ENCODE measurements around the gene SGPP2. TPM values are rescaled to one million over a fixed set of nuclear protein-coding genes. Genes with fewer than 3 reads are reported as not detected.
A peak's percentile ranks its signal among the peaks of the same experiment; 100 is the strongest.
"Not testable (repeated sequence)": the region's sequence is repeated elsewhere in the genome, so short reads cannot be mapped to it uniquely, and the experiment has no call there.

SGPP2 gene
- total RNA-seq, 5 donors from 2014 or later (not counting 1 experiment from before 2014, with no cell fraction given): 2.2 to 4.0 (median 3.3) TPM

GRCh38 chr2:222412334-222412733 is 12.0 kb upstream of the SGPP2 start:
- H3K4me3 Mint-ChIP-seq; H3K27me3 ChIP-seq (replicated peaks in 1 of 2; ENCODE audit: control insufficient read depth in 2 of 2, extremely low read depth in 1 of 2, insufficient read depth in 2 of 2, low read length in 1 of 2); POLR2A ChIA-PET; ATAC-seq (replicated peaks in 1 of 4); H3K4me1 ChIP-seq (ENCODE audit: control insufficient read depth in 1 of 2, extremely low read depth in 1 of 2, insufficient read depth in 2 of 2, low read length in 2 of 2); CTCF ChIA-PET; H3K4me1 Mint-ChIP-seq; H3K27ac Mint-ChIP-seq; H3K9me3 Mint-ChIP-seq; H3K36me3 ChIP-seq (ENCODE audit: control insufficient read depth in 2 of 2, extremely low read depth in 1 of 2, insufficient read depth in 1 of 2, low read length in 1 of 2); DNase-seq; H3K9me3 ChIP-seq; H3K4me3 ChIP-seq (ENCODE audit: control insufficient read depth in 1 of 2, extremely low read depth in 1 of 2, low read length in 1 of 2); H3K27me3 Mint-ChIP-seq; H3K36me3 Mint-ChIP-seq; H3K27ac ChIP-seq (ENCODE audit: low read length): not testable (repeated sequence)
- WGBS (ENCODE audit: insufficient coverage): no CpG with 5 or more reads among the region's 2 CpGs

- no CpG with 5 or more reads among the region's 1 CpG for WGBS (ENCODE audit: insufficient coverage)
- Histone ChIP-seq H3K27ac (ENCODE audit: low read length) (no peak overlapping the region), H3K9me3 (no peaks in the 10 kb centered on the region), H3K27me3 (replicated peaks in 1 of 2; ENCODE audit: control insufficient read depth in 2 of 2, extremely low read depth in 1 of 2, insufficient read depth in 2 of 2, low read length in 1 of 2) (no peaks in the 10 kb centered on the region), H3K4me3 (ENCODE audit: control insufficient read depth in 1 of 2, extremely low read depth in 1 of 2, low read length in 1 of 2) (no peak overlapping the region), H3K36me3 (ENCODE audit: control insufficient read depth in 2 of 2, extremely low read depth in 1 of 2, insufficient read depth in 1 of 2, low read length in 1 of 2) (no peaks in the 10 kb centered on the region), H3K4me1 (ENCODE audit: control insufficient read depth in 1 of 2, extremely low read depth in 1 of 2, insufficient read depth in 2 of 2, low read length in 2 of 2) (no peaks in the 10 kb centered on the region)
- ATAC-seq (replicated peaks in 1 of 4) (no peak), DNase-seq (no peak)
- no peak overlapping the region for H3K4me3 Mint-ChIP-seq
- peaks cover 0 to 5% (median 3%) of the 10 kb centered on the region in 3 donors for H3K9me3 Mint-ChIP-seq
- H3K4me1 Mint-ChIP-seq: no peaks in the 10 kb centered on the region
- H3K36me3 Mint-ChIP-seq: no peaks in the 10 kb centered on the region
- ChIA-PET POLR2A (interaction anchor here in 1 of 2 donors (0.6 kb wide), 1 partner anchor 37 kb away, joined by 4 read pairs; no protein-coding TSS in a partner anchor), CTCF (interaction anchor here in 1 of 2 donors (0.6 kb wide), 1 partner anchor 1459 kb away, joined by 3 read pairs; no protein-coding TSS in a partner anchor)
- no peak overlapping the region for H3K27ac Mint-ChIP-seq
- H3K27me3 Mint-ChIP-seq: peaks cover 0 to 4% of the 10 kb centered on the region in 2 donors
These were observed 10.9 kb upstream of the SGPP2 start for GRCh38 chr2:222413295-222413911.

- peaks cover 9 to 13% of the 10 kb centered on the region in 2 experiments for H3K27me3 ChIP-seq (replicated peaks in 1 of 2; ENCODE audit: control insufficient read depth in 2 of 2, extremely low read depth in 1 of 2, insufficient read depth in 2 of 2, low read length in 1 of 2)
- H3K9me3 ChIP-seq: no peaks in the 10 kb centered on the region
- POLR2A ChIA-PET: no interaction called here
- no peaks in the 10 kb centered on the region for H3K36me3 Mint-ChIP-seq
- H3K27ac Mint-ChIP-seq: no peak overlapping the region
- ATAC-seq (replicated peaks in 1 of 4) (no peak), DNase-seq (no peak)
- no peak overlapping the region for H3K4me3 Mint-ChIP-seq
- H3K4me1 Mint-ChIP-seq: peaks cover 7 to 11% (median 8%) of the 10 kb centered on the region in 3 donors
- peaks cover 0 to 9% of the 10 kb centered on the region in 2 experiments for H3K4me1 ChIP-seq (ENCODE audit: control insufficient read depth in 1 of 2, extremely low read depth in 1 of 2, insufficient read depth in 2 of 2, low read length in 2 of 2)
- H3K4me3 ChIP-seq (ENCODE audit: control insufficient read depth in 1 of 2, extremely low read depth in 1 of 2, low read length in 1 of 2): no peak overlapping the region
- peaks cover 20 to 25% of the 10 kb centered on the region in 2 donors for H3K27me3 Mint-ChIP-seq
- no peaks in the 10 kb centered on the region for H3K36me3 ChIP-seq (ENCODE audit: control insufficient read depth in 2 of 2, extremely low read depth in 1 of 2, insufficient read depth in 1 of 2, low read length in 1 of 2)
- H3K9me3 Mint-ChIP-seq: peaks cover 0 to 5% (median 0%) of the 10 kb centered on the region in 3 donors
- no peak overlapping the region for H3K27ac ChIP-seq (ENCODE audit: low read length)
- CTCF ChIA-PET: no interaction called here
These were observed 5.6 kb upstream of the SGPP2 start for GRCh38 chr2:222418739-222419138.

- ChIA-PET POLR2A (no interaction called here), CTCF (no interaction called here)
- peaks cover 29 to 35% of the 10 kb centered on the region in 2 donors for H3K27me3 Mint-ChIP-seq
- H3K9me3 ChIP-seq: no peaks in the 10 kb centered on the region
- H3K9me3 Mint-ChIP-seq: peaks cover 0 to 5% (median 0%) of the 10 kb centered on the region in 3 donors
- no peak for DNase-seq
- H3K27me3 ChIP-seq (replicated peaks in 1 of 2; ENCODE audit: control insufficient read depth in 2 of 2, extremely low read depth in 1 of 2, insufficient read depth in 2 of 2, low read length in 1 of 2): peaks cover 14 to 21% of the 10 kb centered on the region in 2 experiments
- no peak overlapping the region for H3K27ac ChIP-seq (ENCODE audit: low read length)
- H3K36me3 ChIP-seq (ENCODE audit: control insufficient read depth in 2 of 2, extremely low read depth in 1 of 2, insufficient read depth in 1 of 2, low read length in 1 of 2): no peaks in the 10 kb centered on the region
- H3K4me3 ChIP-seq (ENCODE audit: control insufficient read depth in 1 of 2, extremely low read depth in 1 of 2, low read length in 1 of 2): no peak overlapping the region
- no peak overlapping the region for H3K27ac Mint-ChIP-seq
- 70% methylated on average over 1 of the region's 1 CpG for WGBS (ENCODE audit: insufficient coverage)
- H3K36me3 Mint-ChIP-seq: no peaks in the 10 kb centered on the region
- no peak for ATAC-seq (replicated peaks in 1 of 4)
- peaks cover 0 to 18% of the 10 kb centered on the region in 2 experiments for H3K4me1 ChIP-seq (ENCODE audit: control insufficient read depth in 1 of 2, extremely low read depth in 1 of 2, insufficient read depth in 2 of 2, low read length in 2 of 2)
- peaks cover 11 to 20% (median 16%) of the 10 kb centered on the region in 3 donors for H3K4me1 Mint-ChIP-seq
- no peak overlapping the region for H3K4me3 Mint-ChIP-seq
These were observed 3.8 kb upstream of the SGPP2 start for GRCh38 chr2:222420508-222420907.

GRCh38 chr2:222421626-222422025 is 2.7 kb upstream of the SGPP2 start:
- ChIA-PET CTCF (no interaction called here), POLR2A (no interaction called here)
- H3K36me3 Mint-ChIP-seq: no peaks in the 10 kb centered on the region
- Histone ChIP-seq H3K36me3 (ENCODE audit: control insufficient read depth in 2 of 2, extremely low read depth in 1 of 2, insufficient read depth in 1 of 2, low read length in 1 of 2) (no peaks in the 10 kb centered on the region), H3K27me3 (replicated peaks in 1 of 2; ENCODE audit: control insufficient read depth in 2 of 2, extremely low read depth in 1 of 2, insufficient read depth in 2 of 2, low read length in 1 of 2) (peaks cover 14 to 21% of the 10 kb centered on the region in 2 experiments), H3K4me3 (ENCODE audit: control insufficient read depth in 1 of 2, extremely low read depth in 1 of 2, low read length in 1 of 2) (no peak overlapping the region), H3K4me1 (ENCODE audit: control insufficient read depth in 1 of 2, extremely low read depth in 1 of 2, insufficient read depth in 2 of 2, low read length in 2 of 2) (peaks cover 0 to 23% of the 10 kb centered on the region in 2 experiments), H3K27ac (ENCODE audit: low read length) (no peak overlapping the region), H3K9me3 (no peaks in the 10 kb centered on the region)
- H3K27ac Mint-ChIP-seq: no peak overlapping the region
- H3K4me1 Mint-ChIP-seq: peaks cover 11 to 27% (median 25%) of the 10 kb centered on the region in 3 donors
- ATAC-seq (replicated peaks in 1 of 4) (no peak), DNase-seq (no peak)
- no peak overlapping the region for H3K4me3 Mint-ChIP-seq
- peaks cover 32 to 38% of the 10 kb centered on the region in 2 donors for H3K27me3 Mint-ChIP-seq
- H3K9me3 Mint-ChIP-seq: no peaks in the 10 kb centered on the region
- WGBS (ENCODE audit: insufficient coverage): no CpG with 5 or more reads among the region's 1 CpG

GRCh38 chr2:222423186-222423585 is 1.2 kb upstream of the SGPP2 start:
- peaks cover 36 to 46% of the 10 kb centered on the region in 2 donors for H3K27me3 Mint-ChIP-seq
- H3K4me1 ChIP-seq (ENCODE audit: control insufficient read depth in 1 of 2, extremely low read depth in 1 of 2, insufficient read depth in 2 of 2, low read length in 2 of 2): peaks cover 0 to 24% of the 10 kb centered on the region in 2 experiments
- ATAC-seq (replicated peaks in 1 of 4) (no peak), DNase-seq (no peak)
- 70% methylated on average over 3 of the region's 3 CpGs for WGBS (ENCODE audit: insufficient coverage)
- peak overlapping the region; percentile 19 for H3K27ac ChIP-seq (ENCODE audit: low read length)
- peak overlapping the region; percentile 82 to 88 (median 85) for H3K4me3 Mint-ChIP-seq
- ChIA-PET CTCF (no interaction called here), POLR2A (no interaction called here)
- no peaks in the 10 kb centered on the region for H3K9me3 ChIP-seq
- H3K4me1 Mint-ChIP-seq: peaks cover 23 to 41% (median 37%) of the 10 kb centered on the region in 3 donors
- no peaks in the 10 kb centered on the region for H3K9me3 Mint-ChIP-seq
- peaks cover 14 to 21% of the 10 kb centered on the region in 2 experiments for H3K27me3 ChIP-seq (replicated peaks in 1 of 2; ENCODE audit: control insufficient read depth in 2 of 2, extremely low read depth in 1 of 2, insufficient read depth in 2 of 2, low read length in 1 of 2)
- no peak overlapping the region for H3K4me3 ChIP-seq (ENCODE audit: control insufficient read depth in 1 of 2, extremely low read depth in 1 of 2, low read length in 1 of 2)
- no peaks in the 10 kb centered on the region for H3K36me3 ChIP-seq (ENCODE audit: control insufficient read depth in 2 of 2, extremely low read depth in 1 of 2, insufficient read depth in 1 of 2, low read length in 1 of 2)
- H3K36me3 Mint-ChIP-seq: no peaks in the 10 kb centered on the region
- H3K27ac Mint-ChIP-seq: peak overlapping the region in 1 of 2 donors; percentile 80
